K562 (cell line): Measurements from ENCODE around the gene PDZK1IP1. TPM values are rescaled to one million over a fixed set of nuclear protein-coding genes. Genes with fewer than 3 reads are reported as not detected.

ENCODE experiments used
- BACH1 ChIP-seq: fragments of 200-800 bp; sonication (Bioruptor generic); IDR thresholded peaks from 2 replicates; pipeline ENCODE4 v1.6.1; 2016; ENCODE audit warnings: missing genetic modification characterization, missing compliant biosample characterization
- CBX5 ChIP-seq: IDR thresholded peaks from 2 replicates; pipeline ENCODE4 v1.6.1; 2014; ENCODE audit warnings: low read depth, borderline replicate concordance
- CREB1 ChIP-seq, 2 experiments: sonication (generic) in 1 of 2; formaldehyde crosslinking in 1 of 2; IDR thresholded peaks; 2 replicates each; pipeline versions ENCODE4 v1.6.1 to v1.8.0; 2012 to 2022; ENCODE audit warnings: inconsistent platforms in 1 of 2, mild to moderate bottlenecking in 1 of 2, missing genetic modification reagents in 1 of 2, moderate library complexity in 1 of 2
- CREM ChIP-seq: IDR thresholded peaks from 2 replicates; pipeline ENCODE4 v1.6.1; 2014; ENCODE audit warnings: antibody characterized with exemption, low read depth
- ETV1 ChIP-seq: fragments of 450-650 bp; conservative IDR thresholded peaks from 2 replicates; pipeline ENCODE4 v1.6.1; 2016; ENCODE audit warnings: missing genetic modification characterization, control low read depth, low read depth, missing compliant biosample characterization
- GATAD2B ChIP-seq: fragments of 450-650 bp; IDR thresholded peaks from 2 replicates; pipeline ENCODE4 v1.6.1; 2017; ENCODE audit warnings: mild to moderate bottlenecking, borderline replicate concordance
- HNRNPUL1 ChIP-seq: fragments of 200-400 bp; formaldehyde crosslinking; IDR thresholded peaks from 2 replicates; pipeline ENCODE4 v1.6.1; 2017; ENCODE audit warnings: low read length
- PTBP1 ChIP-seq: fragments of 200-400 bp; formaldehyde crosslinking; IDR thresholded peaks from 2 replicates; pipeline ENCODE4 v1.6.1; 2017; ENCODE audit warnings: low read depth, low read length
- RCOR1 ChIP-seq, 2 experiments: IDR thresholded peaks; 2 replicates each; pipeline ENCODE4 v1.6.1; 2012; ENCODE audit warnings: low read depth in 2 of 2, low read length in 2 of 2, borderline replicate concordance in 1 of 2, improper control_type of control experiment in 1 of 2
- SREBF2 ChIP-seq: sonication (generic); formaldehyde crosslinking; IDR thresholded peaks from 2 replicates; pipeline ENCODE4 v1.4.0; 2020; ENCODE audit warnings: mild to moderate bottlenecking, missing genetic modification reagents
- TRIM24 ChIP-seq, 2 experiments: fragments of 450-650 bp; IDR thresholded peaks; 2 replicates each; pipeline ENCODE4 v1.6.1; 2016
- ZNF146 ChIP-seq: IDR thresholded peaks from one replicate; pipeline ENCODE4 v1.6.1; 2018; ENCODE audit warnings: missing compliant biosample characterization; ENCODE audit not compliant: unreplicated experiment
- ZNF165 ChIP-seq: fragments of 250-450 bp; sonication (Bioruptor Pico); IDR thresholded peaks from 2 replicates; pipeline ENCODE4 v1.4.0; 2020; ENCODE audit warnings: borderline replicate concordance
- ZNF212 ChIP-seq: fragments of 450-650 bp; formaldehyde crosslinking; IDR thresholded peaks from 2 replicates; pipeline ENCODE4 v1.4.0; 2020; ENCODE audit warnings: mild to moderate bottlenecking
- polyA plus RNA-seq, 8 experiments: library from polyadenylated mRNA; depleted of rRNA in 4 of 8; stranded (reverse) in 5 of 8; unstranded in 3 of 8; fragments of >200 nt; fragmentation: Nextera tagmentation in 2 of 8; fragmentation: Illumina TruSeq in 1 of 8; extraction: Ambion mirVana in 2 of 8; extraction: Trizol in 1 of 8; gene quantifications; 2 replicates each; pipeline versions ENCODE4 v1.2.1 to v1.2.3, GENCODE V29; 2011 to 2014; ENCODE audit warnings: inconsistent platforms in 1 of 8, missing spikeins in 1 of 8
- total RNA-seq, 7 experiments: library from RNA; depleted of rRNA in 6 of 7; stranded (reverse); fragments of >200 nt in 6 of 7; fragmentation: Illumina TruSeq in 2 of 7; extraction: Trizol in 2 of 7; gene quantifications; 2 replicates each; pipeline versions ENCODE4 v1.2.1 to v1.2.3, GENCODE V29; 2011 to 2021; ENCODE audit warnings: low replicate concordance in 1 of 7
- TF ChIP-seq, protein P1 (sequence below): fragments of 250-450 bp; sonication (Bioruptor Pico); IDR thresholded peaks from 2 replicates; pipeline ENCODE4 v1.9.0; 2021; ENCODE audit warnings: mild to moderate bottlenecking
- TF ChIP-seq, protein P2 (sequence below): IDR thresholded peaks from 3 replicates; pipeline ENCODE4 v1.6.1; 2011; ENCODE audit warnings: borderline replicate concordance, mild to moderate bottlenecking; ENCODE audit not compliant: insufficient read length, insufficient read depth
- TF ChIP-seq, protein P3 (sequence below): fragments of 250-450 bp; sonication (Bioruptor Pico); IDR thresholded peaks from 2 replicates; pipeline ENCODE4 v1.5.0; 2021
- TF ChIP-seq, protein P4 (sequence below): sonication (generic); formaldehyde crosslinking; IDR thresholded peaks from 2 replicates; pipeline ENCODE4 v1.9.0; 2022; ENCODE audit warnings: mild to moderate bottlenecking, missing genetic modification reagents
- TF ChIP-seq, protein P5 (sequence below): fragments of 450-650 bp; formaldehyde crosslinking; IDR thresholded peaks from 2 replicates; pipeline ENCODE4 v1.4.0; 2020; ENCODE audit warnings: mild to moderate bottlenecking, moderate library complexity

PDZK1IP1 gene
- total and polyA plus RNA-seq, 9 of the 15 experiments (the other 6 are each of a cell fraction or from before 2014, with no cell fraction given) = 0.17 to 0.68 (median 0.53) TPM; not detected in 2

DNA sequence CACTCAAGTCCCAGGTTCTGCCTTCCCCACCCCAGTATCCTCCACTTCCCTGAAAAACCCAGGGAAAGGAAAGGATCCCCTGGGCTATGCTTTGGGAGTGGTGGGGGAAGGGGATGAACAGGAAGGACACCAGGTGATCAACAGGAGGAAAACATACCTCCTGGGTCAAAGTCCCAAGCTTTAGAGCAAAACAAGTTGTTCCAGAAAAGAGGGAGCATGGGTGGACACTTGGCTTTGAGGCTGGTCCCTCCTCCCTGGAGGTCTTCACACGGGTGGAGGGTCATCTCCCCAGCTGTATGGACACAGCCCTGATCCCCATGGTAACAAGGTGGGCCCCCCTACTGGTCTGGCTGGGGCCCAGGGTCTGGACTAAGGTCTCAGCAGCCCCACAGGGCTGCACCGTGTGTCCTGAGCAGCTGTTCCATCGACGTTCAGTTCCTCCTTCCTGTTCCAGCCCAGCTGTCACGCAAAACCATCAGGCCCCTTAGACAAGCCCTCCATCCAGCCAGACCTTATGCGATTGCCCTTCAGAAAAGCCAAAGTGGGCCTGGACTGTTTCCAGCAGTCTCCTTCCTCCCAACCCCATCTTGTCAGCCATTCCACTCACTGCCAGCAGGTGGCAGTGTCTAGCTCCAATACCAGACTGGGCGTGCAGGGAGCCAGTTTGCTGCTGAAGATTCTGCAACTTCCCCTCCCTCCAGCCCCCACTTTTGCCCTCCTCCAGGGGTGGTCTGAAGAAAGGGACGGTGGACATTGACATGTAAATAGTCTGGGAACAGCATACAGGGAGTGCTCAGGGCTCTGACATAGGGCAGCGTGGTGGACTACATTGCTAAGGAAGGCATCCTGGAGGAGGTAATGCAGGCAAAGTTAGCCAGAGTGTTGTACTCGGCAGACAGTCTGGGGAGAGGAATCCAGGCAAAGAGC, 2.9 kb upstream of the PDZK1IP1 start (continued):
- TF ChIP-seq RCOR1 (IDR thresholded peaks at IDR 0.05; ENCODE audit: borderline replicate concordance in 1 of 2, low read depth in 2 of 2, low read length in 2 of 2) = peak; percentile 72 to 88; a peak in 3 of 4 replicates
- TF ChIP-seq ZNF212 (CRISPR knock-in tag) = peak; percentile 54; the same call in 1 of the 2 replicates
- no peak for TF ChIP-seq BACH1
- no peak for TF ChIP-seq GATAD2B
- TF ChIP-seq SREBF2 (CRISPR knock-in tag) = no peak
- TF ChIP-seq, protein P1, sequence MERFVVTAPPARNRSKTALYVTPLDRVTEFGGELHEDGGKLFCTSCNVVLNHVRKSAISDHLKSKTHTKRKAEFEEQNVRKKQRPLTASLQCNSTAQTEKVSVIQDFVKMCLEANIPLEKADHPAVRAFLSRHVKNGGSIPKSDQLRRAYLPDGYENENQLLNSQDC = no peak
- 0 out of 2 replicates have a peak, but pooled peaks have one; percentile 21 for TF ChIP-seq CBX5
- no peak for TF ChIP-seq CREB1 (IDR thresholded peaks at IDR 0.05)
- 0 out of 2 replicates have a peak, but pooled peaks have one; percentile 20 for TF ChIP-seq CREB1 (CRISPR knock-in tag; IDR thresholded peaks at IDR 0.05)
- TF ChIP-seq, protein P2, sequence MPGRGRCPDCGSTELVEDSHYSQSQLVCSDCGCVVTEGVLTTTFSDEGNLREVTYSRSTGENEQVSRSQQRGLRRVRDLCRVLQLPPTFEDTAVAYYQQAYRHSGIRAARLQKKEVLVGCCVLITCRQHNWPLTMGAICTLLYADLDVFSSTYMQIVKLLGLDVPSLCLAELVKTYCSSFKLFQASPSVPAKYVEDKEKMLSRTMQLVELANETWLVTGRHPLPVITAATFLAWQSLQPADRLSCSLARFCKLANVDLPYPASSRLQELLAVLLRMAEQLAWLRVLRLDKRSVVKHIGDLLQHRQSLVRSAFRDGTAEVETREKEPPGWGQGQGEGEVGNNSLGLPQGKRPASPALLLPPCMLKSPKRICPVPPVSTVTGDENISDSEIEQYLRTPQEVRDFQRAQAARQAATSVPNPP = no peak
- no peak for TF ChIP-seq ETV1 (tag)
- no peak for TF ChIP-seq HNRNPUL1
- no peak; a peak in 1 of 4 replicates for TF ChIP-seq TRIM24 (IDR thresholded peaks at IDR 0.05)
- TF ChIP-seq CREM = peak; percentile 65
- TF ChIP-seq, protein P3, sequence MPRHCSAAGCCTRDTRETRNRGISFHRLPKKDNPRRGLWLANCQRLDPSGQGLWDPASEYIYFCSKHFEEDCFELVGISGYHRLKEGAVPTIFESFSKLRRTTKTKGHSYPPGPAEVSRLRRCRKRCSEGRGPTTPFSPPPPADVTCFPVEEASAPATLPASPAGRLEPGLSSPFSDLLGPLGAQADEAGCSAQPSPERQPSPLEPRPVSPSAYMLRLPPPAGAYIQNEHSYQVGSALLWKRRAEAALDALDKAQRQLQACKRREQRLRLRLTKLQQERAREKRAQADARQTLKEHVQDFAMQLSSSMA = no peak
- no peak for TF ChIP-seq ZNF146 (CRISPR knock-in tag)
- TF ChIP-seq, protein P4, sequence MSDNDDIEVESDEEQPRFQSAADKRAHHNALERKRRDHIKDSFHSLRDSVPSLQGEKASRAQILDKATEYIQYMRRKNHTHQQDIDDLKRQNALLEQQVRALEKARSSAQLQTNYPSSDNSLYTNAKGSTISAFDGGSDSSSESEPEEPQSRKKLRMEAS (CRISPR knock-in tag) = peak; percentile 42
- no peak for TF ChIP-seq ZNF165
- TF ChIP-seq, protein P5, sequence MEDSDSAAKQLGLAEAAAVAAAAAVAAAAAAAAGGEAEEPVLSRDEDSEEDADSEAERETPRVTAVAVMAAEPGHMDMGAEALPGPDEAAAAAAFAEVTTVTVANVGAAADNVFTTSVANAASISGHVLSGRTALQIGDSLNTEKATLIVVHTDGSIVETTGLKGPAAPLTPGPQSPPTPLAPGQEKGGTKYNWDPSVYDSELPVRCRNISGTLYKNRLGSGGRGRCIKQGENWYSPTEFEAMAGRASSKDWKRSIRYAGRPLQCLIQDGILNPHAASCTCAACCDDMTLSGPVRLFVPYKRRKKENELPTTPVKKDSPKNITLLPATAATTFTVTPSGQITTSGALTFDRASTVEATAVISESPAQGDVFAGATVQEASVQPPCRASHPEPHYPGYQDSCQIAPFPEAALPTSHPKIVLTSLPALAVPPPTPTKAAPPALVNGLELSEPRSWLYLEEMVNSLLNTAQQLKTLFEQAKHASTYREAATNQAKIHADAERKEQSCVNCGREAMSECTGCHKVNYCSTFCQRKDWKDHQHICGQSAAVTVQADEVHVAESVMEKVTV (CRISPR knock-in tag) = peak; percentile 93
- no peak for TF ChIP-seq PTBP1
